Natural killer cell (primary cell): ENCODE measurements around the gene PLCG2. TPM values are rescaled to one million over a fixed set of nuclear protein-coding genes. Genes with fewer than 3 reads are reported as not detected.

Source experiments
- ATAC-seq, 3 donors: fragments of 150-1000 bp in 2 of 3; fragments of 200-7000 bp in 1 of 3; cut with Tn5 transposase; 1 replicate in 1 of 3; 2 replicates in 2 of 3; pipeline ENCODE4 v1.10.0; 2021; ENCODE audit warnings: mild to moderate bottlenecking in 2 of 3, moderate library complexity in 2 of 3
- DNase-seq, 2 donors: peaks; one replicate each; pipeline versions ENCODE4 v3.0.0 to v3.0.0-alpha.2; 2013 to 2021; ENCODE audit warnings: mixed read lengths in 1 of 2
- H3K27ac ChIP-seq: one replicate; pipeline ENCODE4 v1.5.1; 2013; ENCODE audit warnings: mild to moderate bottlenecking, low read length
- H3K27me3 ChIP-seq: one replicate; pipeline ENCODE4 v1.6.1; 2013; ENCODE audit warnings: low read length; ENCODE audit not compliant: control insufficient read depth, insufficient read depth
- H3K36me3 ChIP-seq: one replicate; pipeline ENCODE4 v1.6.1; 2013; ENCODE audit warnings: low read length; ENCODE audit not compliant: control insufficient read depth, insufficient read depth
- H3K4me1 ChIP-seq: one replicate; pipeline ENCODE4 v1.6.1; 2013; ENCODE audit warnings: low read length; ENCODE audit not compliant: control insufficient read depth, insufficient read depth
- H3K4me3 ChIP-seq: one replicate; pipeline ENCODE4 v1.5.1; 2013; ENCODE audit warnings: low read length
- H3K9me3 ChIP-seq: one replicate; pipeline ENCODE4 v1.6.1; 2013; ENCODE audit warnings: low read length; ENCODE audit not compliant: control insufficient read depth, insufficient read depth
- H3K27ac Mint-ChIP-seq, 2 donors: one replicate each; pipeline ENCODE4 v1.8.0; 2022; ENCODE audit warnings: mild to moderate bottlenecking in 2 of 2, mixed read lengths in 2 of 2, moderate library complexity in 1 of 2
- H3K27me3 Mint-ChIP-seq, 2 donors: one replicate each; pipeline ENCODE4 v1.8.0; 2022; ENCODE audit warnings: low read depth in 2 of 2, mixed read lengths in 2 of 2
- H3K36me3 Mint-ChIP-seq: one replicate; pipeline ENCODE4 v1.8.0; 2022; ENCODE audit warnings: mixed read lengths
- H3K4me1 Mint-ChIP-seq, 2 donors: one replicate each; pipeline ENCODE4 v1.8.0; 2022; ENCODE audit warnings: mixed read lengths in 2 of 2
- H3K4me3 Mint-ChIP-seq: one replicate; pipeline ENCODE4 v1.8.0; 2022; ENCODE audit warnings: mild to moderate bottlenecking, moderate library complexity, mixed read lengths
- H3K9me3 Mint-ChIP-seq, 2 donors: one replicate each; pipeline ENCODE4 v1.8.0; 2022; ENCODE audit warnings: mixed read lengths in 2 of 2
- WGBS: methylation state at CpG from one replicate; pipeline ENCODE4 v1.1.7; 2013; ENCODE audit warnings: missing lambda C conversion rate; ENCODE audit not compliant: insufficient coverage; 5-methylcytosine and 5-hydroxymethylcytosine counted together
- intact Hi-C: fragments of 100-400 bp; cut with micrococcal nuclease; formaldehyde crosslinking; loops from one replicate; pipeline ENCODE4 v1.14.2; 2022
- total RNA-seq, 4 donors: library from RNA; stranded (reverse); fragments of 120-200 nt in 1 of 4; gene quantifications; one replicate each; pipeline versions ENCODE4 v1.2.3 to v1.2.4, GENCODE V29; 2013 to 2022
- TF ChIP-seq, protein P1 (sequence below): fragments of 200-600 bp; IDR thresholded peaks from one replicate; pipeline ENCODE4 v1.8.0; 2022; ENCODE audit warnings: antibody characterized with exemption

The PLCG2 gene
- total RNA-seq, 3 donors from 2014 or later (not counting 1 experiment from before 2014, with no cell fraction given) = 250 to 298 (median 285) TPM

- no peak for DNase-seq
- Mint-ChIP-seq H3K27me3 (no peaks in the 10 kb centered on the region), H3K4me3 (peak overlapping the region; percentile 47), H3K27ac (peak overlapping the region; percentile 96 to 98), H3K36me3 (no peaks in the 10 kb centered on the region), H3K9me3 (no peaks in the 10 kb centered on the region), H3K4me1 (peaks cover 63 to 64% of the 10 kb centered on the region in 2 donors)
- no peak for ATAC-seq
- no peaks in the 10 kb centered on the region for H3K36me3 ChIP-seq
- intact Hi-C loops = loop anchor here (10.0 kb wide), 1 partner anchor 393 kb away; the partner anchor contains the start of gene CMIP
- no peaks in the 10 kb centered on the region for H3K27me3 ChIP-seq
- H3K4me3 ChIP-seq = no peak overlapping the region
- 30% methylated on average over 9 of the region's 9 CpGs for WGBS
- H3K9me3 ChIP-seq = no peaks in the 10 kb centered on the region
- H3K27ac ChIP-seq = peak overlapping the region; percentile 92
- H3K4me1 ChIP-seq = peaks cover 87% of the 10 kb centered on the region
- TF ChIP-seq, protein P1, sequence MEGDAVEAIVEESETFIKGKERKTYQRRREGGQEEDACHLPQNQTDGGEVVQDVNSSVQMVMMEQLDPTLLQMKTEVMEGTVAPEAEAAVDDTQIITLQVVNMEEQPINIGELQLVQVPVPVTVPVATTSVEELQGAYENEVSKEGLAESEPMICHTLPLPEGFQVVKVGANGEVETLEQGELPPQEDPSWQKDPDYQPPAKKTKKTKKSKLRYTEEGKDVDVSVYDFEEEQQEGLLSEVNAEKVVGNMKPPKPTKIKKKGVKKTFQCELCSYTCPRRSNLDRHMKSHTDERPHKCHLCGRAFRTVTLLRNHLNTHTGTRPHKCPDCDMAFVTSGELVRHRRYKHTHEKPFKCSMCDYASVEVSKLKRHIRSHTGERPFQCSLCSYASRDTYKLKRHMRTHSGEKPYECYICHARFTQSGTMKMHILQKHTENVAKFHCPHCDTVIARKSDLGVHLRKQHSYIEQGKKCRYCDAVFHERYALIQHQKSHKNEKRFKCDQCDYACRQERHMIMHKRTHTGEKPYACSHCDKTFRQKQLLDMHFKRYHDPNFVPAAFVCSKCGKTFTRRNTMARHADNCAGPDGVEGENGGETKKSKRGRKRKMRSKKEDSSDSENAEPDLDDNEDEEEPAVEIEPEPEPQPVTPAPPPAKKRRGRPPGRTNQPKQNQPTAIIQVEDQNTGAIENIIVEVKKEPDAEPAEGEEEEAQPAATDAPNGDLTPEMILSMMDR = no peak
These were observed 58.2 kb downstream of the PLCG2 start for GRCh38 chr16:81837312-81837751.

DNA sequence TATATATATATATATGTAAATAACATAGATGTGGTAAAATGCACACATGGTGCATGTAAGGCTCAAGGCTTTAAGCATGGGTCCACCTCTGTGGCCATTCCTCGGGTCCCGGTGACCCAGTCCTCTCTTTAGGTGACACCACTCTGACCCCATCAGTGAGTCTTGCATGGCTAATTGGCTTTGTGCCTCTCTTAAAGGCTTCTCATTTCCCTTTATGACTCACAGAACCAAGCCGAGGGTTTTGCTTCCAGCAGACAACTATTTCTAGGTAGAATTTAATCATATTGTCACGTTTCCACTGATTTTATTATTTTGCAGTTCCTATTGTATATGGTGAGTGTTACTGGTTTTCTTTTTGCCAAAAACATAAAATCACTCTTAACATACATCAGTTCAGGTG, 59.7 kb downstream of the PLCG2 start:
- no peaks in the 10 kb centered on the region for H3K27me3 ChIP-seq
- no peaks in the 10 kb centered on the region for H3K36me3 ChIP-seq
- ATAC-seq (no peak), DNase-seq (no peak)
- no peak overlapping the region for H3K27ac ChIP-seq
- H3K36me3 Mint-ChIP-seq = no peaks in the 10 kb centered on the region
- TF ChIP-seq, protein P1 = no peak
- H3K4me1 ChIP-seq = peaks cover 85% of the 10 kb centered on the region
- no peak overlapping the region for H3K4me3 Mint-ChIP-seq
- no peaks in the 10 kb centered on the region for H3K9me3 ChIP-seq
- no peaks in the 10 kb centered on the region for H3K27me3 Mint-ChIP-seq
- WGBS = 44% methylated on average over 3 of the region's 4 CpGs
- intact Hi-C loops = loop anchor here (10.0 kb wide), 1 partner anchor 394 kb away; the partner anchor contains the start of gene CMIP
- no peaks in the 10 kb centered on the region for H3K9me3 Mint-ChIP-seq
- peaks cover 69 to 71% of the 10 kb centered on the region in 2 donors for H3K4me1 Mint-ChIP-seq
- no peak overlapping the region for H3K4me3 ChIP-seq
- H3K27ac Mint-ChIP-seq = peak overlapping the region in 1 of 2 donors; percentile 98

DNA sequence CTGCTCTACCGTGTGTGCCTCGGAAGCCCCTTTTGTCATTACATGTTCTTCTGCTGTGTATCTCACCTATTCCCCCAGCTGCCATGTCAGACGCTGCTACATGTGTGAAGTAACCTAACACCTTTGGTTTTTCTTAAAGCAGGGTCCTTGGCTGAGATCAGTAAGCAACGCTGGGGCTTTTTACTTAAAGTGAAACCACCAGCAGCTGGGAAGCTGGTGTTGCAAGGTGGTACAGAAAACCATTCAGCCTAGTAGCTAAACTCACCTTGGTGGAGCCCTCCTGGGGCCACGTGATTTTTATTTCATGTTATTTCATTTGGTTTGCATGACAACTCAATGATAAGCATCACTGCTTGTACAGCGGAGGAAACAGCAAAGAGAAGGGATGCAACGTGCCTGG, 62.6 kb downstream of the PLCG2 start:
- ATAC-seq (peak; percentile 75 to 88 (median 87)), DNase-seq (peak; percentile 60 to 73)
- H3K4me3 Mint-ChIP-seq = peak overlapping the region; percentile 79
- Histone ChIP-seq H3K9me3 (no peaks in the 10 kb centered on the region), H3K4me1 (peaks cover 78% of the 10 kb centered on the region), H3K36me3 (peaks cover 7% of the 10 kb centered on the region), H3K27me3 (no peaks in the 10 kb centered on the region), H3K27ac (peak overlapping the region; percentile 90), H3K4me3 (peak overlapping the region; percentile 34)
- no peaks in the 10 kb centered on the region for H3K27me3 Mint-ChIP-seq
- 7% methylated on average over 7 of the region's 7 CpGs for WGBS
- no peaks in the 10 kb centered on the region for H3K36me3 Mint-ChIP-seq
- H3K27ac Mint-ChIP-seq = peak overlapping the region; percentile 91 to 95
- peaks cover 64 to 72% of the 10 kb centered on the region in 2 donors for H3K4me1 Mint-ChIP-seq
- TF ChIP-seq, protein P1 = no peak
- intact Hi-C loops = loop anchor here (1.0 to 5.0 kb wide), 6 partner anchors 9 to 224 kb away; no protein-coding TSS in a partner anchor
- no peaks in the 10 kb centered on the region for H3K9me3 Mint-ChIP-seq
